ENCODE results near the gene FANCC.

DNA sequence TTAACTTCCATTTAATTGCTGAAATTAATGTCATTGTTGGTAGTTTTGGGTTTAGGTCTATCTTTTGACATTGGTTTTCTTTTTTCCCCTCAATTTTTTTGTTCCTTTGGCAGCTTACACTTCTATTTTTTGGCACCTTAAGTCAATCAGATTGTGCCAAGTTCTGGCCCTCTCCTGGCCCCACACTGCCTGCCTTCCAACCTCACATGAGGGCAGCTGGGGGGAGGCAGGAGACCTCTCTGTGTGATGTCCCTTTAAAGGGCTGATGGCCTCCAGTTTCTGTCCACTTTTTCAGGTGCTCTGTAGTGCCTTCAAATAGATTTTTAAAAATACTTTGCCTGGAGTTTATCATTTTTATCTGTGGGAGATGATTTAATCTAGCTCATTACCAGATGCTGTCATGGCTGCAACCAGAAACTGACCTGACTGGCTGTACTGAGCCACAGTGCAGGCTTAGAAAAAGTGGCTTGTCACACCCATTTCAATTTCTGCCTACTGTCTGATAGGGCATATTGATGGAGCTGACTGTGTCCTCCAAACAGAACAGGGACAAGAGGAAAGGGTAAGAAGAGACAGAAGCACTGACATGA is 196.6 kb downstream of the FANCC start:
- TF ChIP-seq, protein P1, sequence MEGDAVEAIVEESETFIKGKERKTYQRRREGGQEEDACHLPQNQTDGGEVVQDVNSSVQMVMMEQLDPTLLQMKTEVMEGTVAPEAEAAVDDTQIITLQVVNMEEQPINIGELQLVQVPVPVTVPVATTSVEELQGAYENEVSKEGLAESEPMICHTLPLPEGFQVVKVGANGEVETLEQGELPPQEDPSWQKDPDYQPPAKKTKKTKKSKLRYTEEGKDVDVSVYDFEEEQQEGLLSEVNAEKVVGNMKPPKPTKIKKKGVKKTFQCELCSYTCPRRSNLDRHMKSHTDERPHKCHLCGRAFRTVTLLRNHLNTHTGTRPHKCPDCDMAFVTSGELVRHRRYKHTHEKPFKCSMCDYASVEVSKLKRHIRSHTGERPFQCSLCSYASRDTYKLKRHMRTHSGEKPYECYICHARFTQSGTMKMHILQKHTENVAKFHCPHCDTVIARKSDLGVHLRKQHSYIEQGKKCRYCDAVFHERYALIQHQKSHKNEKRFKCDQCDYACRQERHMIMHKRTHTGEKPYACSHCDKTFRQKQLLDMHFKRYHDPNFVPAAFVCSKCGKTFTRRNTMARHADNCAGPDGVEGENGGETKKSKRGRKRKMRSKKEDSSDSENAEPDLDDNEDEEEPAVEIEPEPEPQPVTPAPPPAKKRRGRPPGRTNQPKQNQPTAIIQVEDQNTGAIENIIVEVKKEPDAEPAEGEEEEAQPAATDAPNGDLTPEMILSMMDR (IDR thresholded peaks at IDR 0.05): no peak
- no peak for TF ChIP-seq POLR2A (IDR thresholded peaks at IDR 0.05)
